Measurements from ENCODE around the gene PHLDA2. TPM values are rescaled to one million over a fixed set of nuclear protein-coding genes. Genes with fewer than 3 reads are reported as not detected.

Gene PHLDA2
- total and polyA plus RNA-seq, 4 experiments from 2014 or later, result 0.58 to 1.9 (median 1.1) TPM

- ChIA-PET CTCF (ENCODE audit: partially characterized antibody) (interaction anchor here (0.6 to 2.9 kb wide), 8 partner anchors 15 to 146 kb away, joined by 3 to 10 read pairs (median 5); partner anchors contain the start of gene PHLDA2), POLR2A (ENCODE audit: partially characterized antibody) (interaction anchor here (0.6 to 1.7 kb wide), 3 partner anchors 11 to 46 kb away, joined by 3 to 4 read pairs (median 3); partner anchors contain the start of gene NAP1L4)
- peak overlapping the region in 5 of 8 donors; percentile 21 to 76 (median 59) for H3K4me3 Mint-ChIP-seq
- H3K27me3 Mint-ChIP-seq, result no peaks in the 10 kb centered on the region
- peaks cover 54% of the 10 kb centered on the region for H3K36me3 ChIP-seq (ENCODE audit: insufficient read depth, low read length)
- no peaks in the 10 kb centered on the region for H3K9me3 Mint-ChIP-seq
- no peaks in the 10 kb centered on the region for H3K9me3 ChIP-seq (ENCODE audit: control insufficient read depth in 1 of 2, low read length in 2 of 2)
- no peak overlapping the region for H3K27ac ChIP-seq (ENCODE audit: low read depth, low read length)
- H3K27ac Mint-ChIP-seq, result peak overlapping the region; percentile 24 to 91 (median 77)
- intact Hi-C loops (cut with micrococcal nuclease), result loop anchor here (5.0 kb wide), 1 partner anchor 41 kb away; no protein-coding TSS in a partner anchor
- H3K4me1 ChIP-seq (ENCODE audit: insufficient read depth, low read length), result peaks cover 37% of the 10 kb centered on the region
- DNase-seq, result no peak
- no peak overlapping the region for H3K4me3 ChIP-seq (ENCODE audit: low read length in 2 of 2)
- H3K27me3 ChIP-seq (ENCODE audit: insufficient read depth, low read length), result no peaks in the 10 kb centered on the region
- H3K4me1 Mint-ChIP-seq, result peaks cover 37 to 65% (median 50%) of the 10 kb centered on the region in 4 donors
- peaks cover 22 to 63% of the 10 kb centered on the region in 2 donors for H3K36me3 Mint-ChIP-seq
Measured at GRCh38 chr11:2945757-2946287, 16.6 kb upstream of the PHLDA2 start.

GRCh38 chr11:2945031-2945756 lies 16.0 kb upstream of the PHLDA2 start:
- peak overlapping the region; percentile 42 to 91 (median 80) for H3K27ac Mint-ChIP-seq
- CTCF ChIA-PET (ENCODE audit: partially characterized antibody), result interaction anchor here (0.7 to 2.9 kb wide), 7 partner anchors 15 to 146 kb away, joined by 4 to 10 read pairs (median 5); partner anchors contain the start of gene PHLDA2
- H3K4me1 Mint-ChIP-seq, result peaks cover 36 to 68% (median 52%) of the 10 kb centered on the region in 4 donors
- peaks cover 50% of the 10 kb centered on the region for H3K36me3 ChIP-seq (ENCODE audit: insufficient read depth, low read length)
- peak in 3 of 5 donors; percentile 36 to 61 (median 45) for DNase-seq
- intact Hi-C loops (cut with micrococcal nuclease), result loop anchor here (5.0 kb wide), 1 partner anchor 42 kb away; no protein-coding TSS in a partner anchor
- peaks cover 19 to 57% of the 10 kb centered on the region in 2 donors for H3K36me3 Mint-ChIP-seq
- H3K27me3 ChIP-seq (ENCODE audit: insufficient read depth, low read length), result no peaks in the 10 kb centered on the region
- peaks cover 43% of the 10 kb centered on the region for H3K4me1 ChIP-seq (ENCODE audit: insufficient read depth, low read length)
- POLR2A ChIA-PET (ENCODE audit: partially characterized antibody), result interaction anchor here (0.6 to 1.7 kb wide), 3 partner anchors 11 to 47 kb away, joined by 3 to 4 read pairs (median 3); partner anchors contain the start of gene NAP1L4
- no peaks in the 10 kb centered on the region for H3K27me3 Mint-ChIP-seq
- H3K9me3 Mint-ChIP-seq, result no peaks in the 10 kb centered on the region
- H3K9me3 ChIP-seq (ENCODE audit: control insufficient read depth in 1 of 2, low read length in 2 of 2), result no peaks in the 10 kb centered on the region
- no peak overlapping the region for H3K27ac ChIP-seq (ENCODE audit: low read depth, low read length)
- peak overlapping the region in 5 of 8 donors; percentile 21 to 76 (median 59) for H3K4me3 Mint-ChIP-seq
- H3K4me3 ChIP-seq (ENCODE audit: low read length in 2 of 2), result no peak overlapping the region

GRCh38 chr11:2944530-2944929 lies 15.3 kb upstream of the PHLDA2 start:
- peaks cover 12 to 50% of the 10 kb centered on the region in 2 donors for H3K36me3 Mint-ChIP-seq
- Histone ChIP-seq H3K27ac (ENCODE audit: low read depth, low read length) (no peak overlapping the region), H3K4me3 (ENCODE audit: low read length in 2 of 2) (no peak overlapping the region), H3K9me3 (ENCODE audit: control insufficient read depth in 1 of 2, low read length in 2 of 2) (no peaks in the 10 kb centered on the region), H3K27me3 (ENCODE audit: insufficient read depth, low read length) (no peaks in the 10 kb centered on the region), H3K4me1 (ENCODE audit: insufficient read depth, low read length) (peaks cover 44% of the 10 kb centered on the region), H3K36me3 (ENCODE audit: insufficient read depth, low read length) (peaks cover 43% of the 10 kb centered on the region)
- peak overlapping the region in 5 of 7 donors; percentile 25 to 91 (median 59) for H3K27ac Mint-ChIP-seq
- DNase-seq, result no peak
- ChIA-PET POLR2A (ENCODE audit: partially characterized antibody) (interaction anchor here (1.5 to 2.7 kb wide), 3 partner anchors 12 to 60 kb away, joined by 4 to 10 read pairs (median 5); partner anchors contain the start of genes CDKN1C and PHLDA2), CTCF (ENCODE audit: partially characterized antibody) (interaction anchor here (1.4 to 2.7 kb wide), 4 partner anchors 10 to 56 kb away, joined by 5 to 9 read pairs (median 6); no protein-coding TSS in a partner anchor)
- peak overlapping the region in 1 of 8 donors; percentile 76 for H3K4me3 Mint-ChIP-seq
- intact Hi-C loops (cut with micrococcal nuclease), result no loop called here
- peaks cover 0 to 4% (median 3%) of the 10 kb centered on the region in 8 donors for H3K9me3 Mint-ChIP-seq
- H3K4me1 Mint-ChIP-seq, result peaks cover 35 to 66% (median 51%) of the 10 kb centered on the region in 4 donors
- H3K27me3 Mint-ChIP-seq, result no peaks in the 10 kb centered on the region

GRCh38 chr11:2943711-2944118 lies 14.5 kb upstream of the PHLDA2 start:
- peaks cover 0 to 11% (median 7%) of the 10 kb centered on the region in 8 donors for H3K9me3 Mint-ChIP-seq
- Histone ChIP-seq H3K36me3 (ENCODE audit: insufficient read depth, low read length) (peaks cover 35% of the 10 kb centered on the region), H3K4me3 (ENCODE audit: low read length in 2 of 2) (no peak overlapping the region), H3K27ac (ENCODE audit: low read depth, low read length) (no peak overlapping the region), H3K9me3 (ENCODE audit: control insufficient read depth in 1 of 2, low read length in 2 of 2) (peaks cover 0 to 3% of the 10 kb centered on the region in 2 donors), H3K4me1 (ENCODE audit: insufficient read depth, low read length) (peaks cover 44% of the 10 kb centered on the region), H3K27me3 (ENCODE audit: insufficient read depth, low read length) (no peaks in the 10 kb centered on the region)
- peaks cover 6 to 43% of the 10 kb centered on the region in 2 donors for H3K36me3 Mint-ChIP-seq
- POLR2A ChIA-PET (ENCODE audit: partially characterized antibody), result interaction anchor here (1.0 to 2.7 kb wide), 6 partner anchors 14 to 113 kb away, joined by 3 to 10 read pairs (median 5); partner anchors contain the start of genes CDKN1C and PHLDA2
- no peak overlapping the region for H3K4me3 Mint-ChIP-seq
- H3K27ac Mint-ChIP-seq, result peak overlapping the region in 2 of 7 donors; percentile 52 to 68
- peaks cover 29 to 67% (median 49%) of the 10 kb centered on the region in 4 donors for H3K4me1 Mint-ChIP-seq
- intact Hi-C loops (cut with micrococcal nuclease), result no loop called here
- peak in 1 of 5 donors; percentile 22 for DNase-seq
- no peaks in the 10 kb centered on the region for H3K27me3 Mint-ChIP-seq
- CTCF ChIA-PET (ENCODE audit: partially characterized antibody), result interaction anchor here (0.8 to 2.7 kb wide), 5 partner anchors 9 to 77 kb away, joined by 3 to 9 read pairs (median 5); no protein-coding TSS in a partner anchor

- ChIA-PET CTCF (ENCODE audit: partially characterized antibody) (interaction anchor here (0.8 to 1.9 kb wide), 3 partner anchors 9 to 78 kb away, joined by 3 to 6 read pairs (median 5); no protein-coding TSS in a partner anchor), POLR2A (ENCODE audit: partially characterized antibody) (interaction anchor here (1.0 to 2.7 kb wide), 8 partner anchors 9 to 114 kb away, joined by 3 to 10 read pairs (median 4); partner anchors contain the start of genes CDKN1C and PHLDA2)
- H3K4me1 ChIP-seq (ENCODE audit: insufficient read depth, low read length), result peaks cover 44% of the 10 kb centered on the region
- no peaks in the 10 kb centered on the region for H3K27me3 Mint-ChIP-seq
- H3K27ac ChIP-seq (ENCODE audit: low read depth, low read length), result no peak overlapping the region
- peaks cover 0 to 17% (median 13%) of the 10 kb centered on the region in 8 donors for H3K9me3 Mint-ChIP-seq
- H3K36me3 Mint-ChIP-seq, result peaks cover 10 to 40% of the 10 kb centered on the region in 2 donors
- H3K4me3 ChIP-seq (ENCODE audit: low read length in 2 of 2), result no peak overlapping the region
- H3K4me3 Mint-ChIP-seq, result no peak overlapping the region
- H3K36me3 ChIP-seq (ENCODE audit: insufficient read depth, low read length), result peaks cover 29% of the 10 kb centered on the region
- DNase-seq, result no peak
- peak overlapping the region in 4 of 7 donors; percentile 35 to 68 (median 58) for H3K27ac Mint-ChIP-seq
- H3K4me1 Mint-ChIP-seq, result peaks cover 29 to 72% (median 49%) of the 10 kb centered on the region in 4 donors
- peaks cover 0 to 6% of the 10 kb centered on the region in 2 donors for H3K9me3 ChIP-seq (ENCODE audit: control insufficient read depth in 1 of 2, low read length in 2 of 2)
- no peaks in the 10 kb centered on the region for H3K27me3 ChIP-seq (ENCODE audit: insufficient read depth, low read length)
- intact Hi-C loops (cut with micrococcal nuclease), result no loop called here
Measured at GRCh38 chr11:2942872-2943710, 13.9 kb upstream of the PHLDA2 start.

- Mint-ChIP-seq H3K27ac (peak overlapping the region in 2 of 7 donors; percentile 68 to 71), H3K4me1 (peaks cover 25 to 72% (median 45%) of the 10 kb centered on the region in 4 donors), H3K9me3 (peaks cover 4 to 24% (median 19%) of the 10 kb centered on the region in 8 donors), H3K4me3 (no peak overlapping the region), H3K27me3 (no peaks in the 10 kb centered on the region), H3K36me3 (peaks cover 11 to 36% of the 10 kb centered on the region in 2 donors)
- no peaks in the 10 kb centered on the region for H3K27me3 ChIP-seq (ENCODE audit: insufficient read depth, low read length)
- ChIA-PET CTCF (ENCODE audit: partially characterized antibody) (interaction anchor here (0.9 kb wide), 1 partner anchor 13 kb away, joined by 3 read pairs; no protein-coding TSS in a partner anchor), POLR2A (ENCODE audit: partially characterized antibody) (interaction anchor here (1.3 to 2.7 kb wide), 4 partner anchors 10 to 71 kb away, joined by 3 to 10 read pairs (median 6); partner anchors contain the start of gene PHLDA2)
- H3K4me1 ChIP-seq (ENCODE audit: insufficient read depth, low read length), result peaks cover 40% of the 10 kb centered on the region
- H3K9me3 ChIP-seq (ENCODE audit: control insufficient read depth in 1 of 2, low read length in 2 of 2), result peaks cover 0 to 6% of the 10 kb centered on the region in 2 donors
- H3K27ac ChIP-seq (ENCODE audit: low read depth, low read length), result no peak overlapping the region
- H3K4me3 ChIP-seq (ENCODE audit: low read length in 2 of 2), result no peak overlapping the region
- intact Hi-C loops (cut with micrococcal nuclease), result no loop called here
- peak in 1 of 5 donors; percentile 22 for DNase-seq
- peaks cover 23% of the 10 kb centered on the region for H3K36me3 ChIP-seq (ENCODE audit: insufficient read depth, low read length)
Measured at GRCh38 chr11:2942447-2942846, 13.2 kb upstream of the PHLDA2 start.
